ENCODE data around the gene HMX1. TPM values are rescaled to one million over a fixed set of nuclear protein-coding genes. Genes with fewer than 3 reads are reported as not detected.

Gene HMX1
- total RNA-seq, 2 donors from 2014 or later = not detected

- Histone ChIP-seq H3K36me3 (no peaks in the 10 kb centered on the region), H3K9me3 (peaks cover 0 to 8% of the 10 kb centered on the region in 2 donors), H3K27ac (no peak overlapping the region), H3K27me3 (no peaks in the 10 kb centered on the region), H3K4me3 (no peak overlapping the region), H3K4me1 (no peaks in the 10 kb centered on the region)
- no peak for TF ChIP-seq CTCF (IDR thresholded peaks at IDR 0.05)
- DNase-seq (ENCODE audit: low spot score) = peak; percentile 34
Measured at GRCh38 chr4:8829584-8829983, 42.1 kb downstream of the HMX1 start.

- Histone ChIP-seq H3K27me3 (no peaks in the 10 kb centered on the region), H3K4me1 (no peaks in the 10 kb centered on the region)
Measured at GRCh38 chr4:8828869-8829268, 42.8 kb downstream of the HMX1 start.

GRCh38 chr4:8821151-8821950 is 50.3 kb downstream of the HMX1 start:
- H3K27ac ChIP-seq = no peak overlapping the region
- H3K27me3 ChIP-seq = no peaks in the 10 kb centered on the region
- H3K4me1 ChIP-seq = no peaks in the 10 kb centered on the region
- no peak overlapping the region for H3K4me3 ChIP-seq
- TF ChIP-seq CTCF (IDR thresholded peaks at IDR 0.05) = no peak
- H3K36me3 ChIP-seq = no peaks in the 10 kb centered on the region
- H3K9me3 ChIP-seq = peaks cover 0 to 8% of the 10 kb centered on the region in 2 donors
- peak; percentile 30 for DNase-seq (ENCODE audit: low spot score)

More at GRCh38 chr4:8828869-8829268, 42.8 kb downstream of the HMX1 start:
- Histone ChIP-seq H3K36me3 (no peaks in the 10 kb centered on the region), H3K4me3 (no peak overlapping the region), H3K9me3 (peaks cover 0 to 14% of the 10 kb centered on the region in 2 donors), H3K27ac (no peak overlapping the region)
- no peak for TF ChIP-seq CTCF (IDR thresholded peaks at IDR 0.05)
- peak; percentile 28 for DNase-seq (ENCODE audit: low spot score)

DNA sequence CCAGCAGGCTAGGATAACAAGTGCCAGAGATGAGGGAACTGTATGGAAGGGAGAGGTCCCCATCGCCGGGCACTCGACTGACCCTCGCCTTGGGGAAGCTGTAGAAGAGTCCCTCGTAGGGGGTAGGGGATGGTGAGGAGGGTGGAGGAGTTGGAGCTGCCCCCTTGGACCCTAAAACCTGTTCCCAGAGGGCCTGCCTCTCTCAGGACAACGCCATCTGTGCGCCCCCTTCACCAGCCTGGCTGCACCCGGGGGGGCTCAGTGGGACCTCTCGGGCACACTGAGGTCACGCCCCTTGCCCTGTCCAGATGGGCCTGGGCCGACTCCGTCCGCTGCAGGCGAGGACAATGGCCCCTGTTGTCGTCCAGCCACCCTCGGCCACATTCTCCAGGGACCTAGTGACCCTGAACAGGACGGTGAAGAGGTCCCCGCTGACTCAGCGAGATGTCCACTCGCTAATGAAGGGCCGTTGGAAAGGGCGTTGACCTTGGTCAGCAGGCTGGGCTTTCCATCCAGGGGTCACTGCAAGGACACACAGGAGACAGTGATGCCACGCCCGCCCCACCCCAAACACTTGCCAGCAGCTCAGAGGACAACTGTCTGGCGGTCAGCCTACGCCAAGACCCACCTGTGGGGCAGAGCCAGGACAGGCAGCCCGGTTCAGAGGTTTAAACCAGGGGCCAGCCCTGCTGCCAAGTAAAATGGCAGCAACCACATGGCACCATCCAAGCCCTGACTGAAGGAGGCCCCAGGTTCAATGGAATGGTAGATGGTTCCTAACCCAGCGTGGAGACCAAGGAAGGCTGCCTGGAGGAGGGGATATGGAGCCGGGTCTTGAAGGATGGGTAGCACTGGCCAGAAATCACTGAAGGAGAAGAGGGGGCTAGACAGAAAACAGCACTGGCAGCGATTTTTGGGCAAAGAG is 51.2 kb downstream of the HMX1 start:
- H3K27me3 ChIP-seq = no peaks in the 10 kb centered on the region
- no peak for TF ChIP-seq CTCF (IDR thresholded peaks at IDR 0.05)
- H3K4me3 ChIP-seq = no peak overlapping the region
- H3K9me3 ChIP-seq = peaks cover 0 to 8% of the 10 kb centered on the region in 2 donors
- H3K36me3 ChIP-seq = no peaks in the 10 kb centered on the region
- H3K27ac ChIP-seq = no peak overlapping the region
- no peaks in the 10 kb centered on the region for H3K4me1 ChIP-seq
- peak; percentile 47 for DNase-seq (ENCODE audit: low spot score)

- peak; percentile 48 for DNase-seq (ENCODE audit: low spot score)
- peaks cover 0 to 6% of the 10 kb centered on the region in 2 donors for H3K9me3 ChIP-seq
- no peak overlapping the region for H3K27ac ChIP-seq
- no peaks in the 10 kb centered on the region for H3K4me1 ChIP-seq
- H3K27me3 ChIP-seq = no peaks in the 10 kb centered on the region
- no peak for TF ChIP-seq CTCF (IDR thresholded peaks at IDR 0.05)
- H3K36me3 ChIP-seq = no peaks in the 10 kb centered on the region
- H3K4me3 ChIP-seq = no peak overlapping the region
Measured at GRCh38 chr4:8819473-8820177, 52.0 kb downstream of the HMX1 start.

Data from right atrium auricular region (tissue), 2 donors.